Smooth muscle cell (in vitro differentiated cells): ENCODE results near the gene SPTBN1. TPM values are rescaled to one million over a fixed set of nuclear protein-coding genes. Genes with fewer than 3 reads are reported as not detected.
"Not testable (repeated sequence)": the region's sequence is repeated elsewhere in the genome, so short reads cannot be mapped to it uniquely, and the experiment has no call there.

Source experiments
- DNase-seq: peaks from one replicate; lab custom pipeline; 2025; ENCODE audit not compliant: unreplicated experiment; lab: John Stamatoyannopoulos, UW
- H2AFZ ChIP-seq: fragments of 200-600 bp; sonication (generic); 2 replicates; pipeline ENCODE4 v1.6.0; 2016; ENCODE audit warnings: antibody characterized with exemption, low read depth, mild to moderate bottlenecking
- H3F3A ChIP-seq: fragments of 200-600 bp; sonication (generic); 2 replicates; pipeline ENCODE4 v1.6.0; 2017; ENCODE audit warnings: antibody characterized with exemption, low read depth
- H3K27ac ChIP-seq: fragments of 200-600 bp; sonication (generic); 2 replicates; pipeline ENCODE4 v1.5.1; 2016; ENCODE audit warnings: low read depth, mild to moderate bottlenecking
- H3K27me3 ChIP-seq: fragments of 200-600 bp; sonication (generic); 2 replicates; pipeline ENCODE4 v1.6.1; 2016; ENCODE audit warnings: low read depth, mild to moderate bottlenecking
- H3K36me3 ChIP-seq: fragments of 200-600 bp; sonication (generic); 2 replicates; pipeline ENCODE4 v1.5.1; 2016; ENCODE audit warnings: low read depth
- H3K4me1 ChIP-seq: fragments of 200-600 bp; sonication (generic); 2 replicates; pipeline ENCODE4 v1.5.1; 2016; ENCODE audit warnings: low read depth
- H3K4me2 ChIP-seq: fragments of 200-600 bp; sonication (generic); 2 replicates; pipeline ENCODE4 v1.6.0; 2016; ENCODE audit warnings: mild to moderate bottlenecking
- H3K4me3 ChIP-seq: fragments of 200-600 bp; sonication (generic); 2 replicates; pipeline ENCODE4 v1.5.1; 2016; ENCODE audit warnings: mild to moderate bottlenecking
- H3K79me2 ChIP-seq: fragments of 200-600 bp; sonication (generic); 2 replicates; pipeline ENCODE4 v1.6.0; 2016; ENCODE audit warnings: low read depth, mild to moderate bottlenecking
- H3K9ac ChIP-seq: fragments of 200-600 bp; sonication (generic); 2 replicates; pipeline ENCODE4 v1.6.0; 2016; ENCODE audit warnings: low read depth
- H3K9me3 ChIP-seq: fragments of 200-600 bp; sonication (generic); replicated peaks from 2 replicates; pipeline ENCODE4 v1.5.1; 2016; ENCODE audit warnings: low read depth
- H4K20me1 ChIP-seq: fragments of 200-600 bp; sonication (generic); 2 replicates; pipeline ENCODE4 v1.6.0; 2016; ENCODE audit warnings: low read depth
- WGBS: methylation state at CpG from one replicate; pipeline ENCODE4 v1.1.7; 2016; ENCODE audit warnings: low lambda C conversion rate; 5-methylcytosine and 5-hydroxymethylcytosine counted together
- polyA plus RNA-seq: library from polyadenylated mRNA; unstranded; fragments of >200 nt; fragmentation: Nextera tagmentation; extraction: Ambion mirVana; gene quantifications from 2 replicates; pipeline ENCODE4 v1.2.1, GENCODE V29; 2016
- total RNA-seq: library from RNA; depleted of rRNA; stranded (reverse); fragments of >200 nt; gene quantifications from 2 replicates; pipeline ENCODE4 v1.2.3, GENCODE V29; 2014
- TF ChIP-seq, protein P1 (sequence below): fragments of 200-600 bp; sonication (generic); IDR thresholded peaks from 2 replicates; pipeline ENCODE4 v1.5.1; 2017; ENCODE audit warnings: borderline replicate concordance, mild to moderate bottlenecking, antibody characterized with exemption; ENCODE audit not compliant: insufficient read depth, poor library complexity, severe bottlenecking

The SPTBN1 gene
- total and polyA plus RNA-seq, 2 experiments from 2014 or later = 78.7 to 186 TPM

DNA sequence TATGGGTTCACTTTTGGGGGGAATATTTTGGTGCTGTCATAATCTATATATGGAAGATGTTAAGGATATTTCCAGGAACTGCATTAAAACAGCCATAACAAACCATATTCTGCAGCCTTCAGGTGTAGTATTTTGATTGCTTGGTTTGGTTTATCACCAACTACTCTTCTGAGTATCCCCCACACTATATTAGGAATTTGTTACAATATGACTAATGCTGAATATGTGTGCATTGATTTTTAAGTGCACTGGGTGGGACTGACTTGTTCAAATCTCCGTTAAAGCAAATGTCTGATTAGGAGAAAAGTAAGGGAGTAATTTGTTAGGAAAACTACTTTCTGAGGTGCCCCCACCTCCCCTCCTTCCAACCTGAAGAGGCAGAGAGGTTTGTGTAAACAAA lies 47.7 kb downstream of the SPTBN1 start:
- DNase-seq = no peak
- H3K9me3 ChIP-seq = no peaks in the 10 kb centered on the region
- H4K20me1 ChIP-seq = peaks cover 91% of the 10 kb centered on the region
- H3K27me3 ChIP-seq = no peaks in the 10 kb centered on the region
- no peak overlapping the region for H2AFZ ChIP-seq
- no peaks in the 10 kb centered on the region for H3K36me3 ChIP-seq
- no peak overlapping the region for H3K27ac ChIP-seq
- TF ChIP-seq, protein P1, sequence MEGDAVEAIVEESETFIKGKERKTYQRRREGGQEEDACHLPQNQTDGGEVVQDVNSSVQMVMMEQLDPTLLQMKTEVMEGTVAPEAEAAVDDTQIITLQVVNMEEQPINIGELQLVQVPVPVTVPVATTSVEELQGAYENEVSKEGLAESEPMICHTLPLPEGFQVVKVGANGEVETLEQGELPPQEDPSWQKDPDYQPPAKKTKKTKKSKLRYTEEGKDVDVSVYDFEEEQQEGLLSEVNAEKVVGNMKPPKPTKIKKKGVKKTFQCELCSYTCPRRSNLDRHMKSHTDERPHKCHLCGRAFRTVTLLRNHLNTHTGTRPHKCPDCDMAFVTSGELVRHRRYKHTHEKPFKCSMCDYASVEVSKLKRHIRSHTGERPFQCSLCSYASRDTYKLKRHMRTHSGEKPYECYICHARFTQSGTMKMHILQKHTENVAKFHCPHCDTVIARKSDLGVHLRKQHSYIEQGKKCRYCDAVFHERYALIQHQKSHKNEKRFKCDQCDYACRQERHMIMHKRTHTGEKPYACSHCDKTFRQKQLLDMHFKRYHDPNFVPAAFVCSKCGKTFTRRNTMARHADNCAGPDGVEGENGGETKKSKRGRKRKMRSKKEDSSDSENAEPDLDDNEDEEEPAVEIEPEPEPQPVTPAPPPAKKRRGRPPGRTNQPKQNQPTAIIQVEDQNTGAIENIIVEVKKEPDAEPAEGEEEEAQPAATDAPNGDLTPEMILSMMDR = no peak
- H3K4me2 ChIP-seq = no peak overlapping the region
- H3K4me1 ChIP-seq = no peaks in the 10 kb centered on the region
- no peak overlapping the region for H3K9ac ChIP-seq
- H3K79me2 ChIP-seq = peaks cover 100% of the 10 kb centered on the region
- H3F3A ChIP-seq = no peaks in the 10 kb centered on the region
- no peak overlapping the region for H3K4me3 ChIP-seq
- 88% methylated on average over 1 of the region's 1 CpG for WGBS

GRCh38 chr2:54504866-54505265 lies 48.7 kb downstream of the SPTBN1 start:
- no peak overlapping the region for H3K27ac ChIP-seq
- no peaks in the 10 kb centered on the region for H3K27me3 ChIP-seq
- 76% methylated on average over 2 of the region's 2 CpGs for WGBS
- peaks cover 89% of the 10 kb centered on the region for H4K20me1 ChIP-seq
- no peak overlapping the region for H3K9ac ChIP-seq
- H3F3A ChIP-seq = no peaks in the 10 kb centered on the region
- H3K4me2 ChIP-seq = no peak overlapping the region
- H3K4me1 ChIP-seq = no peaks in the 10 kb centered on the region
- H3K79me2 ChIP-seq = peaks cover 100% of the 10 kb centered on the region
- no peak overlapping the region for H2AFZ ChIP-seq
- H3K9me3 ChIP-seq = no peaks in the 10 kb centered on the region
- no peaks in the 10 kb centered on the region for H3K36me3 ChIP-seq
- DNase-seq = no peak
- TF ChIP-seq, protein P1 = no peak
- H3K4me3 ChIP-seq = no peak overlapping the region

- H3K4me1 ChIP-seq = peaks cover 17% of the 10 kb centered on the region
- DNase-seq = no peak
- WGBS = 48% methylated on average over 6 of the region's 6 CpGs
- no peaks in the 10 kb centered on the region for H3F3A ChIP-seq
- H3K9me3 ChIP-seq = no peaks in the 10 kb centered on the region
- H3K36me3 ChIP-seq = no peaks in the 10 kb centered on the region
- H3K27me3 ChIP-seq = no peaks in the 10 kb centered on the region
- H3K4me3 ChIP-seq = no peak overlapping the region
- no peak overlapping the region for H2AFZ ChIP-seq
- H3K9ac ChIP-seq = no peak overlapping the region
- TF ChIP-seq, protein P1 = no peak
- no peak overlapping the region for H3K27ac ChIP-seq
- H3K4me2 ChIP-seq = no peak overlapping the region
- peaks cover 85% of the 10 kb centered on the region for H4K20me1 ChIP-seq
- H3K79me2 ChIP-seq = peaks cover 100% of the 10 kb centered on the region
Measured at GRCh38 chr2:54508541-54508940, 52.4 kb downstream of the SPTBN1 start.

DNA sequence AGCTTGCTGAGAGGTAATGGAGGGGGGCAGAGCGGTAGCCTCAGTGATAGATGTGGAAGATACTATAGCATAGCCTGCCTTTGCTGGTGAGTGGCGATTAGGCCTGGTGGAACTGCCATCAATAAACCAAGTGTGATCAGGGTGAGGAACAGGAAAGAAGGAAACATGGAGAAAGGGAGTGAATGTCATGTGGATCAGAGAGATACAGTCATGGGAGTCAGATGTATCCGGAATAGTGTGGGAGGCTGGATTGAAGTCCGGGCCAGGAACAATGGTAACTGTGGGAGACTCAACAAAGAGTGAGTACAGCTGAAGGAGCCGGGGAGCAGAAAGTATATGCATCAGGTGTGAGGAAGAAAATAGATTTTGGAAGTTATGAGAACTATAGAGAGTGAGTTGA lies 52.9 kb downstream of the SPTBN1 start:
- H3K4me2 ChIP-seq, H3K27ac ChIP-seq, H3F3A ChIP-seq, H3K27me3 ChIP-seq, H3K36me3 ChIP-seq, H3K9me3 ChIP-seq, H3K4me3 ChIP-seq, DNase-seq, H2AFZ ChIP-seq, H3K9ac ChIP-seq: not testable (repeated sequence)
- peaks cover 17% of the 10 kb centered on the region for H3K4me1 ChIP-seq
- peaks cover 80% of the 10 kb centered on the region for H4K20me1 ChIP-seq
- 93% methylated on average over 5 of the region's 5 CpGs for WGBS
- H3K79me2 ChIP-seq = peaks cover 100% of the 10 kb centered on the region
